Epithelial cell of umbilical artery (primary cell): ENCODE results near the gene TXNDC17. TPM values are rescaled to one million over a fixed set of nuclear protein-coding genes. Genes with fewer than 3 reads are reported as not detected.

ENCODE experiments used
- total RNA-seq: library from RNA; depleted of rRNA; stranded (reverse); fragments of >200 nt; gene quantifications from 2 replicates; pipeline ENCODE4 v1.2.3, GENCODE V29; 2014

The TXNDC17 gene
- total RNA-seq: 138 and 237 TPM in 2 replicates

GRCh38 chr17:6640536-6641246 is at the start of gene TXNDC17, which contains the start of gene KIAA0753:
TSS of gene TXNDC17 (plus strand) at chr17:6641060. CDS start at chr17:6641083, 23 bp downstream.
TSS of gene KIAA0753 (minus strand) at chr17:6640711. CDS start at chr17:6635103, 5,608 bp downstream.

GRCh38 chr17:6651354-6651918 is 10.6 kb downstream of the TXNDC17 start, which contains the start of the genes C17orf100 and MED31:
TSS of gene C17orf100 (plus strand) at chr17:6651762. CDS start at chr17:6651914, 152 bp downstream.
TSS of gene MED31 (minus strand) at chr17:6651605. CDS start at chr17:6651528, 77 bp downstream.

Other genes with a start within 250 kb of the TXNDC17 start
- gene AIPL1, start 205.9 kb upstream of the TXNDC17 start, total RNA-seq: not detected in 2 replicates
- gene PIMREG, start 196.6 kb upstream of the TXNDC17 start, total RNA-seq: 26.0 and 31.2 TPM in 2 replicates
- 0.15 and 0.32 TPM in 2 replicates for gene PITPNM3, start 84.5 kb upstream of the TXNDC17 start, total RNA-seq
- gene KIAA0753, start 349 bp upstream of the TXNDC17 start, total RNA-seq: 5.5 and 8.5 TPM in 2 replicates
- gene MED31, start 10.5 kb downstream of the TXNDC17 start, total RNA-seq: 16.4 and 17.5 TPM in 2 replicates
- gene C17orf100, start 10.7 kb downstream of the TXNDC17 start, total RNA-seq: under 0.01 and 0.15 TPM in 2 replicates
- gene SLC13A5, start 72.3 kb downstream of the TXNDC17 start, total RNA-seq: not detected in 2 replicates
- 12.3 and 129 TPM in 2 replicates for gene XAF1, start 115.0 kb downstream of the TXNDC17 start, total RNA-seq
- 0.61 and 3.2 TPM in 2 replicates for gene FBXO39, start 135.2 kb downstream of the TXNDC17 start, total RNA-seq
- gene TEKT1, start 190.7 kb downstream of the TXNDC17 start, total RNA-seq: not detected in 2 replicates